NCI-H2107 (cell line): ENCODE data around the gene MRPL20.

ENCODE experiments used
- DNase-seq: peaks from one replicate; lab custom pipeline; 2025; lab: John Stamatoyannopoulos, UW

Gene MRPL20

GRCh38 chr1:1361233-1361981, 45.7 kb downstream of the MRPL20 start:
- no peak for DNase-seq

- no peak for DNase-seq
These were observed 46.5 kb downstream of the MRPL20 start for GRCh38 chr1:1360506-1361169.

- DNase-seq: no peak
These were observed 47.2 kb downstream of the MRPL20 start for GRCh38 chr1:1359664-1360468.

- DNase-seq: no peak
These were observed 47.8 kb downstream of the MRPL20 start for GRCh38 chr1:1359308-1359663.

DNA sequence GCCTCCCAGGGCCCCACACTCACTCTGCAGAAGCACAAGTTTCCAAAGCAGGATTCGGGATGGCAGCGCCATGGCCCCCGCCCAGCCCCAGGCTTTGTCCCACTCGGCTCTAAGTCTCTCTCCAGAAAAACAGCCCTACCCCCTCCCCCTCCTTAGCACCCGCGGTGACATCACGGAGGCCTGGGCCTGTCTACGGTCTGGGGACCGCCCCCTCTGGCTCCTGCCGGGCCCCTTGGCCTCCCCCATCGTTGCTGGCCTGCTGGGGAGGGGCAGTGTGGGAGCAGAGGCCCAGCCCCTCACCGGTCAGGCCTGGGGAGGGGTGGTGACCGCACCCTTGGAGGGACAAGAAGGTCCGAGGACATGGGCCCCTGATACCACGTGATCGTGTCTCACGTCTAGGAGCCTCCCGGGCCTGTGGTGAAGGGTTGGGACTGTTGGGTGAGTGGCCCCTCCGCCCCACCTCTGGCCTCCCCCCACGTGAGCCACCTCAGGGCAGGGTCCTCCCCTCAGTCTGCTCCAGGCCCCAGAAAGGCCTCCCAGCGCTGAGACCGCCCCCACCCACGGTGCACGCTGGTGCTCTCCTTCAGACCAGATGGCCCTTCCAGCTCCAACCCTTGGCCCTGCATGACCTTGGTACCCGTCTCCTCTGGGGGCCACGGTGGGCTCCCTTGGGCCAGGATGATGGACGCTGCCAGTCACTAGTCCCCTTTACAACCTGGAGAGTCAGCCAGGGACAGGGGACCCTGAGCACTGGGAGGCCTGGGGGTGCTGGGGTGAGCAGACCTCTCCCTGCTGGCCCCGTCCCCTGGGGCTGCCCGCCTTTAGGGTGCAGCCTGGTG, 48.4 kb downstream of the MRPL20 start, which contains the start of gene MXRA8:
Gene MXRA8 (minus strand): TSS at position 123 of the 839 bp plus-strand sequence. CDS start 51 bp downstream, at position 72.
- no peak for DNase-seq

GRCh38 chr1:1357871-1358432, 49.1 kb downstream of the MRPL20 start:
- DNase-seq: no peak

- no peak for DNase-seq
These were observed 50.2 kb downstream of the MRPL20 start for GRCh38 chr1:1356796-1357401.

GRCh38 chr1:1356166-1356795, 50.8 kb downstream of the MRPL20 start:
- DNase-seq: no peak

GRCh38 chr1:1355416-1355815, 51.7 kb downstream of the MRPL20 start:
- no peak for DNase-seq

- no peak for DNase-seq
These were observed 52.5 kb downstream of the MRPL20 start for GRCh38 chr1:1354271-1355247.

GRCh38 chr1:1353389-1354151, 53.5 kb downstream of the MRPL20 start:
- no peak for DNase-seq

DNA sequence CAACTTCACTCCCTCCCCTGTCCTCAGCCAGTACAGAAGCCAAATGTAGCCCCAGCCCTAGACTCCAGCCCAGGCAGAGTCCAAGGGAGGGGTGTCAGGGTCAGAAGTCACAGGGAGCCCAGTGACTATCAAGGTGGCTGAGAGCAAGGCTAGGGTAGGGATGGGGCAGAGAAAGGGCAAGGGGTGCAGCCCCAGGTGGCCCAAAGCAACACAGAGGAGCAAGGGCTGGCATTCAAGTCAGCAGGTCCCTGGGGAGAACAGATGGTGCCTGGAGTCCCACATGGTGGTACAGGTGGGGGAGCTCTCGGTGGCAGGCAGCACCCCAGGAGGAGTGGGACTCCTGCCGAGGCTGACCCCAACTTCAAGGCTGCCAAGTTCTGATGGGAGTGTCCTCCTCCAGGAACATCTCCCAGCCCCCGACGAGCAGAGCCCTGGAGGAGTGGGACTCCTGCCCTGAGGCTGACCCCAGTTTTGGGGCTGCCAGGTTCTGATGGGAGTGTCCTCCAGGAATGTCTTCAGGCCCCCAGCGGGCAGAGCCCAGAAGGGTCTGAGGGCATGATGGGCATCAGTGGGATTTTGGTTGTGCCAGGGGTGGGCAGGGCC, 54.2 kb downstream of the MRPL20 start:
- DNase-seq: no peak
